ENCODE measurements around the gene YPEL5. TPM values are rescaled to one million over a fixed set of nuclear protein-coding genes. Genes with fewer than 3 reads are reported as not detected.

The YPEL5 gene
- polyA plus RNA-seq, 1 donor (not counting 4 experiments of a cell fraction or from before 2014, with no cell fraction given), result 126 TPM

- Histone ChIP-seq H2AFZ (ENCODE audit: control insufficient read depth, low read length) (no peak overlapping the region), H3K4me3 (ENCODE audit: control insufficient read depth in 2 of 3, extremely low read depth in 1 of 3, insufficient read depth in 2 of 3, low read depth in 1 of 3, low read length in 3 of 3) (no peak overlapping the region), H3K4me1 (ENCODE audit: control insufficient read depth, extremely low read depth, insufficient read depth, low read length) (no peaks in the 10 kb centered on the region), H3K79me2 (ENCODE audit: control insufficient read depth, insufficient read depth, low read length) (no peaks in the 10 kb centered on the region), H3K27me3 (ENCODE audit: control insufficient read depth, extremely low read depth, insufficient read depth, low read length) (no peaks in the 10 kb centered on the region), H3K9me3 (ENCODE audit: control insufficient read depth, low read depth, low read length) (no peaks in the 10 kb centered on the region), H3K36me3 (ENCODE audit: control insufficient read depth in 2 of 2, extremely low read depth in 1 of 2, insufficient read depth in 2 of 2, low read length in 2 of 2) (no peaks in the 10 kb centered on the region), H4K20me1 (ENCODE audit: control insufficient read depth, extremely low read depth, insufficient read depth, low read length) (no peaks in the 10 kb centered on the region), H3K9me1 (ENCODE audit: control insufficient read depth, extremely low read depth, insufficient read depth, low read length) (no peaks in the 10 kb centered on the region), H3K9ac (ENCODE audit: control insufficient read depth, extremely low read depth, insufficient read depth, low read length) (no peak overlapping the region), H3K4me2 (ENCODE audit: control insufficient read depth, extremely low read depth, insufficient read depth, low read depth, low read length) (no peak overlapping the region), H3K27ac (ENCODE audit: control insufficient read depth, insufficient read depth, low read length) (no peak overlapping the region)
- no peak for DNase-seq (ENCODE audit: low read depth, low spot score)
- no peak for FAIRE-seq
- dilution Hi-C loops (cut with MboI; ENCODE audit: extremely low pct_ligation_motif_present, low sequenced_read_pairs), result no loop called here
- TF ChIP-seq EZH2 (IDR thresholded peaks at IDR 0.05; ENCODE audit: low read length), result no peak
- TF ChIP-seq, protein P1, sequence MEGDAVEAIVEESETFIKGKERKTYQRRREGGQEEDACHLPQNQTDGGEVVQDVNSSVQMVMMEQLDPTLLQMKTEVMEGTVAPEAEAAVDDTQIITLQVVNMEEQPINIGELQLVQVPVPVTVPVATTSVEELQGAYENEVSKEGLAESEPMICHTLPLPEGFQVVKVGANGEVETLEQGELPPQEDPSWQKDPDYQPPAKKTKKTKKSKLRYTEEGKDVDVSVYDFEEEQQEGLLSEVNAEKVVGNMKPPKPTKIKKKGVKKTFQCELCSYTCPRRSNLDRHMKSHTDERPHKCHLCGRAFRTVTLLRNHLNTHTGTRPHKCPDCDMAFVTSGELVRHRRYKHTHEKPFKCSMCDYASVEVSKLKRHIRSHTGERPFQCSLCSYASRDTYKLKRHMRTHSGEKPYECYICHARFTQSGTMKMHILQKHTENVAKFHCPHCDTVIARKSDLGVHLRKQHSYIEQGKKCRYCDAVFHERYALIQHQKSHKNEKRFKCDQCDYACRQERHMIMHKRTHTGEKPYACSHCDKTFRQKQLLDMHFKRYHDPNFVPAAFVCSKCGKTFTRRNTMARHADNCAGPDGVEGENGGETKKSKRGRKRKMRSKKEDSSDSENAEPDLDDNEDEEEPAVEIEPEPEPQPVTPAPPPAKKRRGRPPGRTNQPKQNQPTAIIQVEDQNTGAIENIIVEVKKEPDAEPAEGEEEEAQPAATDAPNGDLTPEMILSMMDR (optimal IDR thresholded peaks at IDR 0.05 in 1 of 3, IDR thresholded peaks at IDR 0.05 in 1 of 3, conservative IDR thresholded peaks at IDR 0.05 in 1 of 3; ENCODE audit: extremely low read depth in 1 of 3, insufficient read depth in 2 of 3, low read length in 3 of 3), result no peak
Observed at GRCh38 chr2:30172627-30173026, 25.8 kb downstream of the YPEL5 start.

DNA sequence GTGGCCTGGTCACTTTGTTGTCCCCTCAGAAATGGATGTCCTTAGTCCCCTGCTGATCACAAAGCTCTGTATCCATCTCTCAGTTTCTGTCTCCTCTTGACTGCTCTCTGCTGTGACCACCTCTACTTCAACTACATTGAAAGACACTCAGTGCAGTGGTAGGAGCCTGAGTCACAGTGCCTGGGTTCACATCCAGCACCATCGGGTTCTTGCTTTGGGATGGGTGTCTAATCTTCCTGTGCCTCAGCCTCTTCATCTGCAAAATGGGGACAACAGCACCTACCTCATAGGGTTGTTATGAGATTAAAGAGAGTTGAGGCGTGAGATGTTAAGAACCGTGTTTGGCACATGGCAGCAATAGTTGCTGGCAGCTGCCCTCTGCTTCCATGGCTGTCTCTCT lies 30.6 kb downstream of the YPEL5 start:
- Histone ChIP-seq H4K20me1 (ENCODE audit: control insufficient read depth, extremely low read depth, insufficient read depth, low read length) (no peaks in the 10 kb centered on the region), H3K79me2 (ENCODE audit: control insufficient read depth, insufficient read depth, low read length) (no peaks in the 10 kb centered on the region), H3K4me1 (ENCODE audit: control insufficient read depth, extremely low read depth, insufficient read depth, low read length) (peaks cover 6% of the 10 kb centered on the region), H3K36me3 (ENCODE audit: control insufficient read depth in 2 of 2, extremely low read depth in 1 of 2, insufficient read depth in 2 of 2, low read length in 2 of 2) (no peaks in the 10 kb centered on the region), H3K4me3 (ENCODE audit: control insufficient read depth in 2 of 3, extremely low read depth in 1 of 3, insufficient read depth in 2 of 3, low read depth in 1 of 3, low read length in 3 of 3) (no peak overlapping the region), H3K9me3 (ENCODE audit: control insufficient read depth, low read depth, low read length) (no peaks in the 10 kb centered on the region), H3K4me2 (ENCODE audit: control insufficient read depth, extremely low read depth, insufficient read depth, low read depth, low read length) (no peak overlapping the region), H3K27ac (ENCODE audit: control insufficient read depth, insufficient read depth, low read length) (no peak overlapping the region), H3K9me1 (ENCODE audit: control insufficient read depth, extremely low read depth, insufficient read depth, low read length) (no peaks in the 10 kb centered on the region), H2AFZ (ENCODE audit: control insufficient read depth, low read length) (no peak overlapping the region), H3K9ac (ENCODE audit: control insufficient read depth, extremely low read depth, insufficient read depth, low read length) (no peak overlapping the region), H3K27me3 (ENCODE audit: control insufficient read depth, extremely low read depth, insufficient read depth, low read length) (peaks cover 7% of the 10 kb centered on the region)
- TF ChIP-seq EZH2 (IDR thresholded peaks at IDR 0.05; ENCODE audit: low read length), result no peak
- TF ChIP-seq, protein P1 (optimal IDR thresholded peaks at IDR 0.05 in 1 of 3, IDR thresholded peaks at IDR 0.05 in 1 of 3, conservative IDR thresholded peaks at IDR 0.05 in 1 of 3; ENCODE audit: extremely low read depth in 1 of 3, insufficient read depth in 2 of 3, low read length in 3 of 3), result no peak
- no peak for DNase-seq (ENCODE audit: low read depth, low spot score)
- FAIRE-seq, result no peak
- dilution Hi-C loops (cut with MboI; ENCODE audit: extremely low pct_ligation_motif_present, low sequenced_read_pairs), result no loop called here

Measured in keratinocyte (primary cell).